Uterus (tissue), 2 donors: ENCODE data around the gene NCBP3.
"Not testable (repeated sequence)": the region's sequence is repeated elsewhere in the genome, so short reads cannot be mapped to it uniquely, and the experiment has no call there.

ENCODE experiments used
- POLR2A ChIP-seq, 2 donors: fragments of 450-650 bp; IDR thresholded peaks; one replicate each; pipeline ENCODE4 v1.6.1; 2016; ENCODE audit warnings: antibody characterized with exemption in 2 of 2, mild to moderate bottlenecking in 1 of 2, moderate library complexity in 1 of 2
- TF ChIP-seq, protein P1 (sequence below), 4 experiments: fragments of 200-600 bp in 2 of 4; fragments of 450-650 bp in 2 of 4; sonication (generic) in 2 of 4; IDR thresholded peaks; one replicate each; pipeline ENCODE4 v1.5.1; 2016 to 2019; ENCODE audit warnings: antibody characterized with exemption in 4 of 4, mild to moderate bottlenecking in 2 of 4, moderate library complexity in 1 of 4

- TF ChIP-seq, protein P1, sequence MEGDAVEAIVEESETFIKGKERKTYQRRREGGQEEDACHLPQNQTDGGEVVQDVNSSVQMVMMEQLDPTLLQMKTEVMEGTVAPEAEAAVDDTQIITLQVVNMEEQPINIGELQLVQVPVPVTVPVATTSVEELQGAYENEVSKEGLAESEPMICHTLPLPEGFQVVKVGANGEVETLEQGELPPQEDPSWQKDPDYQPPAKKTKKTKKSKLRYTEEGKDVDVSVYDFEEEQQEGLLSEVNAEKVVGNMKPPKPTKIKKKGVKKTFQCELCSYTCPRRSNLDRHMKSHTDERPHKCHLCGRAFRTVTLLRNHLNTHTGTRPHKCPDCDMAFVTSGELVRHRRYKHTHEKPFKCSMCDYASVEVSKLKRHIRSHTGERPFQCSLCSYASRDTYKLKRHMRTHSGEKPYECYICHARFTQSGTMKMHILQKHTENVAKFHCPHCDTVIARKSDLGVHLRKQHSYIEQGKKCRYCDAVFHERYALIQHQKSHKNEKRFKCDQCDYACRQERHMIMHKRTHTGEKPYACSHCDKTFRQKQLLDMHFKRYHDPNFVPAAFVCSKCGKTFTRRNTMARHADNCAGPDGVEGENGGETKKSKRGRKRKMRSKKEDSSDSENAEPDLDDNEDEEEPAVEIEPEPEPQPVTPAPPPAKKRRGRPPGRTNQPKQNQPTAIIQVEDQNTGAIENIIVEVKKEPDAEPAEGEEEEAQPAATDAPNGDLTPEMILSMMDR (IDR thresholded peaks at IDR 0.05): not testable (repeated sequence)
- TF ChIP-seq POLR2A (IDR thresholded peaks at IDR 0.05): not testable (repeated sequence)
These were observed 60.7 kb downstream of the NCBP3 start for GRCh38 chr17:3785323-3785722.
